ENCODE data around the gene PDE4A. TPM values are rescaled to one million over a fixed set of nuclear protein-coding genes. Genes with fewer than 3 reads are reported as not detected.

Gene PDE4A
- total and polyA plus RNA-seq, 2 of the 8 experiments (the other 6 are each of a cell fraction or from before 2014, with no cell fraction given), result 2.0 to 4.4 TPM

DNA sequence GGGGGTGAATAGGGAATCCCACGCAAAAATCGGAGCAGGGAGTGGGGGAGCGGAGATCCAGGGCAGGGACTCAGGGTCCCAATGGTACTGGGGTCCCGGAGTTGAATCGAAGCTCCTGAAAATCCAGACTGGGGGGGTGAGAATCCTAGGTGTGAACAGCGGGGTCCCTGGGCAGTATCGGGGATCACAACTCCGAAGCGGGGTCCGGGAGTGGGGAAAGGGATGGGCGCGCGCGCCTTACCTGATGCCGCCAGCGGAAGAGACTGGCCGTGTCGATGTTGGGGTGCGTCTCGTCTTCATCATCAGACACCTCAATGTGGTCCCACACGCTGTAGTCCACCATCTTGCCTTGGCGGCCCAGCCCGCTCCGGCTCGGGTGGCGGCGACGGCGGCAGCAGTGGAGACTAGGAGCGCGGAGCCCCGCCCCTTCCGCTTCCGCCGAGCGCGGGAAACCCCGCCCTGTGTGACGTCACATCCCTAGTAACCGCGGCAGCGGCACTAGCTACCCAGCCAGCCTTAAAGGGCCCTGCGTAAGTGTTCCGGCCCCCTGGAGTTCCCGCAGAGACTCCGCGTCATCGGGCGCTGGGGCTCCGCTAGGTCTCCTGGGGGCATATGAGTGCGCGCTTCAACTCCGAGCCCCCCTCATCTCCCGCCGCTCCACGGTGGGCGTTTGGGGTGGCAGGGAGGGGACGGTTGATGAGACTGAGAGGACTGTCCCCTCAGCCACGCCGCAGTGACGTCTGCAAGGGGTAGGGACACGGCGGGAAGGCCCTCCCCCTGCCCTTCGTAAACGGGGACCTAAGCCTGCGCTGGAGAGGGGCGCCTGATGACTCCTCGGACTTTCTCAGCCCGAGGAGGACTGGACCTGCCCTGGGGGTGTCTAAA, 17.0 kb upstream of the PDE4A start, which contains the start of gene CDC37 (continued):
- TF ChIP-seq EGR1 (IDR thresholded peaks at IDR 0.05; ENCODE audit: borderline replicate concordance, low read depth, low read length), result no peak

Measured in H1 (cell line).